Parathyroid adenoma (tissue), 2 donors: ENCODE data around the gene LAMA2.

ENCODE experiments used
- H2AFZ ChIP-seq: fragments of 300-600 bp; sonication (generic); one replicate; pipeline ENCODE4 v1.7.0; 2017; ENCODE audit warnings: antibody characterized with exemption, mild to moderate bottlenecking
- H3K27ac ChIP-seq: fragments of 300-600 bp; sonication (generic); one replicate; pipeline ENCODE4 v1.7.0; 2017
- H3K27me3 ChIP-seq: fragments of 300-600 bp; sonication (generic); one replicate; pipeline ENCODE4 v1.7.0; 2017; ENCODE audit warnings: low read length; ENCODE audit not compliant: control insufficient read depth, insufficient read depth
- H3K36me3 ChIP-seq: fragments of 300-600 bp; sonication (generic); one replicate; pipeline ENCODE4 v1.7.0; 2017; ENCODE audit warnings: low read length; ENCODE audit not compliant: control insufficient read depth, insufficient read depth
- H3K4me1 ChIP-seq: fragments of 300-600 bp; sonication (generic); one replicate; pipeline ENCODE4 v1.7.0; 2017; ENCODE audit warnings: control low read depth
- H3K4me2 ChIP-seq: fragments of 300-600 bp; sonication (generic); one replicate; pipeline ENCODE4 v1.7.0; 2017; ENCODE audit warnings: low read length
- H3K4me3 ChIP-seq: fragments of 300-600 bp; sonication (generic); one replicate; pipeline ENCODE4 v1.7.0; 2017; ENCODE audit warnings: low read depth, low read length
- H3K79me2 ChIP-seq: fragments of 300-600 bp; sonication (generic); one replicate; pipeline ENCODE4 v1.7.0; 2017; ENCODE audit warnings: control low read depth
- H3K9ac ChIP-seq: fragments of 300-600 bp; sonication (generic); one replicate; pipeline ENCODE4 v1.7.0; 2017; ENCODE audit warnings: mild to moderate bottlenecking
- H3K9me3 ChIP-seq: fragments of 300-600 bp; sonication (generic); one replicate; pipeline ENCODE4 v1.7.0; 2017; ENCODE audit warnings: low read length; ENCODE audit not compliant: control insufficient read depth
- CTCF ChIP-seq: fragments of 300-600 bp; sonication (generic); IDR thresholded peaks from one replicate; pipeline ENCODE4 v1.7.0; 2017; ENCODE audit warnings: antibody characterized with exemption, mild to moderate bottlenecking
- donor health status: primary hyperparathyroidism.

Gene LAMA2

GRCh38 chr6:129534926-129535325, 652.0 kb downstream of the LAMA2 start:
- no peak overlapping the region for H3K4me2 ChIP-seq
- no peak overlapping the region for H3K9ac ChIP-seq
- H3K9me3 ChIP-seq = no peaks in the 10 kb centered on the region
- no peaks in the 10 kb centered on the region for H3K27me3 ChIP-seq
- no peak overlapping the region for H3K4me3 ChIP-seq
- no peaks in the 10 kb centered on the region for H3K79me2 ChIP-seq
- H3K27ac ChIP-seq = no peak overlapping the region
- H3K4me1 ChIP-seq = no peaks in the 10 kb centered on the region
- no peak overlapping the region for H2AFZ ChIP-seq
- H3K36me3 ChIP-seq = no peaks in the 10 kb centered on the region
- TF ChIP-seq CTCF = no peak

- no peaks in the 10 kb centered on the region for H3K36me3 ChIP-seq
- no peak for TF ChIP-seq CTCF
- H3K9ac ChIP-seq = no peak overlapping the region
- H3K27ac ChIP-seq = no peak overlapping the region
- H3K9me3 ChIP-seq = no peaks in the 10 kb centered on the region
- H3K4me3 ChIP-seq = no peak overlapping the region
- no peaks in the 10 kb centered on the region for H3K79me2 ChIP-seq
- no peak overlapping the region for H3K4me2 ChIP-seq
- no peaks in the 10 kb centered on the region for H3K27me3 ChIP-seq
- H2AFZ ChIP-seq = no peak overlapping the region
- no peaks in the 10 kb centered on the region for H3K4me1 ChIP-seq
These were observed 653.3 kb downstream of the LAMA2 start for GRCh38 chr6:129536271-129536670.

GRCh38 chr6:129539032-129539431, 656.1 kb downstream of the LAMA2 start:
- Histone ChIP-seq H3K79me2 (no peaks in the 10 kb centered on the region), H3K4me1 (no peaks in the 10 kb centered on the region), H3K4me3 (no peak overlapping the region), H3K27ac (no peak overlapping the region), H3K9ac (no peak overlapping the region), H2AFZ (no peak overlapping the region), H3K27me3 (no peaks in the 10 kb centered on the region), H3K9me3 (no peaks in the 10 kb centered on the region), H3K4me2 (no peak overlapping the region), H3K36me3 (no peaks in the 10 kb centered on the region)
- no peak for TF ChIP-seq CTCF

- Histone ChIP-seq H3K4me3 (no peak overlapping the region), H3K36me3 (no peaks in the 10 kb centered on the region), H3K9me3 (no peaks in the 10 kb centered on the region), H2AFZ (no peak overlapping the region), H3K27me3 (no peaks in the 10 kb centered on the region), H3K4me1 (no peaks in the 10 kb centered on the region), H3K79me2 (no peaks in the 10 kb centered on the region), H3K9ac (no peak overlapping the region), H3K27ac (no peak overlapping the region), H3K4me2 (no peak overlapping the region)
- no peak for TF ChIP-seq CTCF
These were observed 659.8 kb downstream of the LAMA2 start for GRCh38 chr6:129542705-129543104.

GRCh38 chr6:129543981-129544380, 661.0 kb downstream of the LAMA2 start:
- Histone ChIP-seq H2AFZ (no peak overlapping the region), H3K4me1 (no peaks in the 10 kb centered on the region), H3K9me3 (no peaks in the 10 kb centered on the region), H3K79me2 (no peaks in the 10 kb centered on the region), H3K9ac (no peak overlapping the region), H3K4me3 (no peak overlapping the region), H3K27me3 (no peaks in the 10 kb centered on the region), H3K4me2 (no peak overlapping the region), H3K27ac (no peak overlapping the region), H3K36me3 (no peaks in the 10 kb centered on the region)
- TF ChIP-seq CTCF = no peak
